Loucy (cell line): ENCODE results near the gene UBE3C.

Experiments used
- H2AFZ ChIP-seq: fragments of 200-600 bp; sonication (generic); 2 replicates; pipeline ENCODE4 v1.6.0; 2016; ENCODE audit warnings: antibody characterized with exemption, mild to moderate bottlenecking, low read length, moderate library complexity
- H3F3A ChIP-seq: fragments of 200-600 bp; 2 replicates; pipeline ENCODE4 v1.6.0; 2016; ENCODE audit warnings: antibody characterized with exemption, low read depth, mild to moderate bottlenecking
- H3K27me3 ChIP-seq: fragments of 200-600 bp; sonication (generic); 2 replicates; pipeline ENCODE4 v1.6.1; 2014; ENCODE audit warnings: low read length, mild to moderate bottlenecking; ENCODE audit not compliant: insufficient read depth, poor library complexity, severe bottlenecking
- H3K36me3 ChIP-seq: fragments of 200-600 bp; sonication (generic); 2 replicates; pipeline ENCODE4 v1.6.1; 2016; ENCODE audit warnings: low read length; ENCODE audit not compliant: insufficient read depth
- H3K4me1 ChIP-seq: fragments of 200-600 bp; sonication (generic); 2 replicates; pipeline ENCODE4 v1.5.1; 2014; ENCODE audit warnings: low read length, mild to moderate bottlenecking; ENCODE audit not compliant: insufficient read depth, poor library complexity, severe bottlenecking
- H3K4me2 ChIP-seq: fragments of 200-600 bp; sonication (generic); 2 replicates; pipeline ENCODE4 v1.6.0; 2014; ENCODE audit warnings: antibody characterized with exemption, low read length, low read depth, mild to moderate bottlenecking; ENCODE audit not compliant: poor library complexity, severe bottlenecking
- H3K4me3 ChIP-seq: fragments of 200-600 bp; sonication (generic); 2 replicates; pipeline ENCODE4 v1.5.1; 2014; ENCODE audit warnings: low read length, mild to moderate bottlenecking, mixed read lengths; ENCODE audit not compliant: poor library complexity, severe bottlenecking
- H3K79me2 ChIP-seq: fragments of 200-600 bp; sonication (generic); 2 replicates; pipeline ENCODE4 v1.6.1; 2014; ENCODE audit warnings: low read length; ENCODE audit not compliant: insufficient read depth
- H3K9ac ChIP-seq: fragments of 200-600 bp; sonication (generic); 2 replicates; pipeline ENCODE4 v1.6.0; 2014; ENCODE audit warnings: mild to moderate bottlenecking, low read depth, low read length, moderate library complexity; ENCODE audit not compliant: poor library complexity, severe bottlenecking
- H3K9me2 ChIP-seq: fragments of 200-600 bp; sonication (generic); replicated peaks from 2 replicates; pipeline ENCODE4 v1.6.1; 2016; ENCODE audit warnings: low read depth, low read length, mixed read lengths
- H3K9me3 ChIP-seq: fragments of 200-600 bp; sonication (generic); 2 replicates; pipeline ENCODE4 v1.6.1; 2014; ENCODE audit warnings: mild to moderate bottlenecking, antibody characterized with exemption, low read length, low read depth; ENCODE audit not compliant: insufficient read depth
- H4K20me1 ChIP-seq: fragments of 200-600 bp; sonication (generic); 2 replicates; pipeline ENCODE4 v1.6.0; 2014; ENCODE audit warnings: antibody characterized with exemption, low read length, mild to moderate bottlenecking; ENCODE audit not compliant: insufficient read depth, poor library complexity, severe bottlenecking
- EZH2phosphoT487 ChIP-seq: fragments of 200-600 bp; IDR thresholded peaks from 2 replicates; pipeline ENCODE4 v1.6.1; 2018; ENCODE audit warnings: antibody characterized with exemption, mild to moderate bottlenecking, moderate library complexity, borderline replicate concordance
- TF ChIP-seq, protein P1 (sequence below): fragments of 200-600 bp; sonication (generic); conservative IDR thresholded peaks from 2 replicates; pipeline ENCODE4 v1.5.1; 2014; ENCODE audit warnings: mild to moderate bottlenecking, antibody characterized with exemption, low read length

Gene UBE3C

DNA sequence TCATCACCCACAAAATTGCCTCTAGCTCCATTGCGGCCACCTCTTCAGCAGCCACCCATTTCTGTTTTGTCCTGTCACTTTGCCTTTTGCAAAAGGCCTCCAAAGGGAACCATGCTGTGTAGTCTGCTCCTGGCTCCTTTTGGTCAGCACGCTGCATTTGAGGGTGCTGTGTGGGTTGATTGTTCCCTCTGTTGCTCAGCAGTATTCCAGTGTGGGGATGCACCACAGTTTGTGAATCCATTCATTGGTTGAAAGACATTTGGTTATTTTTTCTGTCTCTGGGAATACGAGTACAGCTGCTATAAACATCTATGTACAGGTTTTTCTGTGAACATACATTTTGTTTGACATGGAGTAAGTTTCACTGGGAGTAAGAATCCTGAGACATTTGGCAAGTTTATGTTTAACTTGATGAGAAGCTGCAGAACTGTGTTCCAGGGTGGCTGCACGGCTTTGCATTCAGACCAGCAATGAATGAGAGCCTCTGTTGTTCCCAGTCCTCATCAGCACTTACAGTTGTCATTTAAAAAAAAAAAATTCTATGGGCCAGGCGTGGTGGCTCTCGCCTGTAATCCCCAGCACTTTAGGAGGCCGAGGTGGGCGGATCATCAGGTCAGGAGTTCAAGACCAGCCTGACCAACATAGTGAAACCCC lies 82.3 kb downstream of the UBE3C start:
- no peak overlapping the region for H3K9ac ChIP-seq
- H3K79me2 ChIP-seq, result no peaks in the 10 kb centered on the region
- H3K4me3 ChIP-seq, result no peak overlapping the region
- peaks cover 42% of the 10 kb centered on the region; the same call in 1 of the 2 replicates for H3K36me3 ChIP-seq
- H3K9me3 ChIP-seq, result no peaks in the 10 kb centered on the region
- no peaks in the 10 kb centered on the region for H3K4me1 ChIP-seq
- H3K9me2 ChIP-seq, result no peaks in the 10 kb centered on the region
- H2AFZ ChIP-seq, result no peak overlapping the region
- no peaks in the 10 kb centered on the region for H3F3A ChIP-seq
- H3K27me3 ChIP-seq, result no peaks in the 10 kb centered on the region
- TF ChIP-seq EZH2phosphoT487, result no peak
- TF ChIP-seq, protein P1, sequence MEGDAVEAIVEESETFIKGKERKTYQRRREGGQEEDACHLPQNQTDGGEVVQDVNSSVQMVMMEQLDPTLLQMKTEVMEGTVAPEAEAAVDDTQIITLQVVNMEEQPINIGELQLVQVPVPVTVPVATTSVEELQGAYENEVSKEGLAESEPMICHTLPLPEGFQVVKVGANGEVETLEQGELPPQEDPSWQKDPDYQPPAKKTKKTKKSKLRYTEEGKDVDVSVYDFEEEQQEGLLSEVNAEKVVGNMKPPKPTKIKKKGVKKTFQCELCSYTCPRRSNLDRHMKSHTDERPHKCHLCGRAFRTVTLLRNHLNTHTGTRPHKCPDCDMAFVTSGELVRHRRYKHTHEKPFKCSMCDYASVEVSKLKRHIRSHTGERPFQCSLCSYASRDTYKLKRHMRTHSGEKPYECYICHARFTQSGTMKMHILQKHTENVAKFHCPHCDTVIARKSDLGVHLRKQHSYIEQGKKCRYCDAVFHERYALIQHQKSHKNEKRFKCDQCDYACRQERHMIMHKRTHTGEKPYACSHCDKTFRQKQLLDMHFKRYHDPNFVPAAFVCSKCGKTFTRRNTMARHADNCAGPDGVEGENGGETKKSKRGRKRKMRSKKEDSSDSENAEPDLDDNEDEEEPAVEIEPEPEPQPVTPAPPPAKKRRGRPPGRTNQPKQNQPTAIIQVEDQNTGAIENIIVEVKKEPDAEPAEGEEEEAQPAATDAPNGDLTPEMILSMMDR, result no peak
- H4K20me1 ChIP-seq, result peaks cover 3% of the 10 kb centered on the region
- H3K4me2 ChIP-seq, result no peak overlapping the region

DNA sequence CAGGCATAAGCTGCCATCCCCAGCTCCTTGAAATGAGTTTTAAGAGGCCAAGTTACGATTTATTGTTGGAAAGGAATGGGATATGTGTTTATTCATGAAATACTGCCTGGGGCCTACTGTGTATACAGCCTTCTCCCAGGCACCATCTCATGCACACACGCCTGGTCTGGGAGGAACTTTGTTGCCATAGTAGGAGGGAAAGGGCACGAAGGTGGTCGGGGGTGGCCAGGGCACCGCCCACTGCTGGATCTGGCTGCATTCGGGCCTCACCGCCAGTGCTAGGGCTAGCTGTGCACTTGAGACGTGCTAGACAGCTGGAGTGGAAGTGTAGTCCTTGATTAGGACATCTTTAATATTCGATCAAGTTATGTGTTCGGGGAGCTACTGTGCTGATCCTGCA lies 84.0 kb downstream of the UBE3C start:
- no peak overlapping the region for H3K4me2 ChIP-seq
- H3K4me1 ChIP-seq, result no peaks in the 10 kb centered on the region
- H3K36me3 ChIP-seq, result peaks cover 45% of the 10 kb centered on the region; the same call in 1 of the 2 replicates
- H2AFZ ChIP-seq, result no peak overlapping the region
- TF ChIP-seq EZH2phosphoT487, result no peak
- TF ChIP-seq, protein P1, result no peak
- no peaks in the 10 kb centered on the region for H3K79me2 ChIP-seq
- H3K9me3 ChIP-seq, result no peaks in the 10 kb centered on the region
- no peak overlapping the region for H3K9ac ChIP-seq
- no peaks in the 10 kb centered on the region for H3K9me2 ChIP-seq
- peaks cover 3% of the 10 kb centered on the region for H4K20me1 ChIP-seq
- H3K27me3 ChIP-seq, result no peaks in the 10 kb centered on the region
- H3K4me3 ChIP-seq, result no peak overlapping the region
- H3F3A ChIP-seq, result no peaks in the 10 kb centered on the region

DNA sequence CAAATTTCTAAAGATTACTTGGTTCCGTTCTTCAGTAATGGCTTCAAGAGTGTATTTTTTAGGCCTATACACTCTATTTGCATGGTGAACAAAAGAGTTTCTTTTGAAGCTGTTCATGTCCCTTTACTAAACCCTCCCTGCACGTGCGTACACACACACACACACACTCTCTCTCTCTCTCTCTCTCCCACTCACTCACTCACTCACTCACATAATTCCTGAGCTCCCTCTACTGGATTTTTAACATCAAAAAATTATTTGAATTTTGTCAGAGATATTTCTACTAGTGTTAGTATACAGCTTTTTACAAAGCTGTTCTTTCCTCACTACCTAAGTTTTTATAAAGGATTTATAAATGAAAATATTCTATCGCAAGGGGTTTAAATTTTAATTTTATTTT lies 85.9 kb downstream of the UBE3C start:
- Histone ChIP-seq H3K79me2 (no peaks in the 10 kb centered on the region), H3K9ac (no peak overlapping the region), H3K4me2 (no peak overlapping the region), H4K20me1 (peaks cover 3% of the 10 kb centered on the region), H3K9me3 (no peaks in the 10 kb centered on the region), H3F3A (no peaks in the 10 kb centered on the region), H3K36me3 (peaks cover 41% of the 10 kb centered on the region; the same call in 1 of the 2 replicates), H2AFZ (no peak overlapping the region), H3K4me1 (no peaks in the 10 kb centered on the region), H3K4me3 (no peak overlapping the region), H3K27me3 (no peaks in the 10 kb centered on the region), H3K9me2 (no peaks in the 10 kb centered on the region)
- TF ChIP-seq, protein P1, result peak; percentile 57
- no peak for TF ChIP-seq EZH2phosphoT487
